Activated B cell treated with CpG ODN at 0.5 μM for 24 hours (primary cell): Measurements from ENCODE around the gene PAAF1. TPM values are rescaled to one million over a fixed set of nuclear protein-coding genes. Genes with fewer than 3 reads are reported as not detected.

Experiments
- ATAC-seq: fragments of 200-7000 bp; cut with Tn5 transposase; one replicate; pipeline ENCODE4 v1.10.0; 2021; ENCODE audit warnings: low read depth, mild to moderate bottlenecking, moderate library complexity
- CTCF ChIA-PET: fragments of 350-600 bp; sonication (Branson Sonifier 250); formaldehyde crosslinking; loops from one replicate; lab custom pipeline; 2021; ENCODE audit warnings: antibody characterized with exemption; lab: Charles Lee
- POLR2A ChIA-PET: fragments of 350-600 bp; sonication (Branson Sonifier 250); formaldehyde crosslinking; loops from one replicate; lab custom pipeline; 2021; ENCODE audit warnings: antibody characterized with exemption; lab: Charles Lee
- DNase-seq: peaks from one replicate; pipeline ENCODE4 v3.0.0; 2022
- H3K27ac Mint-ChIP-seq: one replicate; pipeline ENCODE4 v1.8.0; 2020; ENCODE audit warnings: mixed read lengths
- H3K27me3 Mint-ChIP-seq: one replicate; pipeline ENCODE4 v1.8.0; 2021; ENCODE audit warnings: mixed read lengths
- H3K36me3 Mint-ChIP-seq: one replicate; pipeline ENCODE4 v1.8.0; 2021; ENCODE audit warnings: low read depth, mixed read lengths
- H3K4me1 Mint-ChIP-seq: one replicate; pipeline ENCODE4 v1.8.0; 2021; ENCODE audit warnings: mixed read lengths
- H3K4me3 Mint-ChIP-seq: one replicate; pipeline ENCODE4 v1.8.0; 2020; ENCODE audit warnings: mild to moderate bottlenecking, mixed read lengths
- H3K9me3 Mint-ChIP-seq: one replicate; pipeline ENCODE4 v1.8.0; 2020; ENCODE audit warnings: mixed read lengths
- intact Hi-C: fragments of 100-400 bp; cut with micrococcal nuclease; formaldehyde crosslinking; loops from one replicate; pipeline ENCODE4 v1.15.1; 2024
- total RNA-seq: library from RNA; stranded (reverse); gene quantifications from 2 replicates; pipeline ENCODE4 v1.2.3, GENCODE V29; 2022
- TF ChIP-seq, protein P1 (sequence below): fragments of 200-600 bp; IDR thresholded peaks from one replicate; pipeline ENCODE4 v1.8.0; 2022; ENCODE audit warnings: antibody characterized with exemption, mild to moderate bottlenecking

Gene PAAF1
- total RNA-seq, 1 donor from 2014 or later, result 20.2 TPM

DNA sequence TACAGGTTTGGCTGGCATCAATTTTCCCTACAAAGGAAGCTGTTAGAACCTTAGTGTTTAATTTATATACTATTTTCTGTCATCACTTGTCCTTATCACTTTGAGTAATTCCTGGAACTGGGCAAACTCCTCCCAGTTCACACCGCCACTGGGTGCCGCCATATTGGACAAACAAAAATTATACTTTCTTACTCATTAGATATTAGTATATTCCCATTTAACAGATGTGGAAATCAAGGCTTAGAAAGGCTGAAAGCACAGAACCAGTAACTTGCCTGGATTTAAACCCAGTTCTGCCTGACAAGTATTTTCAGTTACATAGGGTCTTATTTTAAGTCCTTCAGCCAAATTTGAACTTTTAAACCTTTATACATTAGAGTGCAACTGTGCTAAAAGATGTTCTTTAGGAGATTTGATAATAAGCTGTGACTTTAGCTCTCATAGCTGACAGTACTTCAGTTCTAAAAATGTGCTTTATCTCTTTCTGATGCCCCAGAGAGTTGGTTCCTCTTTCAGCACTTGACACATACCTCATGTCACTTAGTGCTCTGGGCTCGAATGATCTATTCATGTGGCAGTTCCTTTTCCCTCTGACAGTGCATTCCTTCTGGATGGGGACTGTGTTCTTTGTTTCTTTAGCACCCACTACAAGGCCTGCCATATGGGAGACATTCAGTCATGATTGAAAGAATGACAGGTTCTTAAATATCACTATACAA lies 25.6 kb upstream of the PAAF1 start:
- ChIA-PET POLR2A (no interaction called here), CTCF (no interaction called here)
- no peaks in the 10 kb centered on the region for H3K4me1 Mint-ChIP-seq
- H3K27me3 Mint-ChIP-seq, result no peaks in the 10 kb centered on the region
- peaks cover 50% of the 10 kb centered on the region for H3K36me3 Mint-ChIP-seq
- TF ChIP-seq, protein P1, sequence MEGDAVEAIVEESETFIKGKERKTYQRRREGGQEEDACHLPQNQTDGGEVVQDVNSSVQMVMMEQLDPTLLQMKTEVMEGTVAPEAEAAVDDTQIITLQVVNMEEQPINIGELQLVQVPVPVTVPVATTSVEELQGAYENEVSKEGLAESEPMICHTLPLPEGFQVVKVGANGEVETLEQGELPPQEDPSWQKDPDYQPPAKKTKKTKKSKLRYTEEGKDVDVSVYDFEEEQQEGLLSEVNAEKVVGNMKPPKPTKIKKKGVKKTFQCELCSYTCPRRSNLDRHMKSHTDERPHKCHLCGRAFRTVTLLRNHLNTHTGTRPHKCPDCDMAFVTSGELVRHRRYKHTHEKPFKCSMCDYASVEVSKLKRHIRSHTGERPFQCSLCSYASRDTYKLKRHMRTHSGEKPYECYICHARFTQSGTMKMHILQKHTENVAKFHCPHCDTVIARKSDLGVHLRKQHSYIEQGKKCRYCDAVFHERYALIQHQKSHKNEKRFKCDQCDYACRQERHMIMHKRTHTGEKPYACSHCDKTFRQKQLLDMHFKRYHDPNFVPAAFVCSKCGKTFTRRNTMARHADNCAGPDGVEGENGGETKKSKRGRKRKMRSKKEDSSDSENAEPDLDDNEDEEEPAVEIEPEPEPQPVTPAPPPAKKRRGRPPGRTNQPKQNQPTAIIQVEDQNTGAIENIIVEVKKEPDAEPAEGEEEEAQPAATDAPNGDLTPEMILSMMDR, result no peak
- DNase-seq (no peak), ATAC-seq (no peak)
- no peaks in the 10 kb centered on the region for H3K9me3 Mint-ChIP-seq
- intact Hi-C loops, result no loop called here
- no peak overlapping the region for H3K27ac Mint-ChIP-seq
- no peak overlapping the region for H3K4me3 Mint-ChIP-seq

DNA sequence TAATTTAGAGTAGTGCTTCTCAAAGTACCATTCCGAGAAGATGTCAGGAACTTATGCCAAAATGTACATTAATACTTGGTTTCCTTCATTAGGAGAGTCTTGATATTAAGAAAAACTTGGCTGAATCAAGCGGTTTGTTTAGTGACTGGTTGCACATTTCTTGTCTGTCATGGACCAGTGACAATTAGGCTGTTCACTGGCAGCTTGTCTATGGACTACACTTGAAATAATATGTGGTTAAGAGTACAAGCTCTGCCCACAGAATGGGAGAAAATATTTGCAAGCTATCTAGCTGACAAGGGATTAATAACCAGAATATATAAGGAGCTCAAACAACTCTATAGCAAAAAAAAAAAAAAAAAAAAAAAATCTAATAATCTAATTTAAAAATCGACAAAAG lies 24.8 kb upstream of the PAAF1 start:
- no peaks in the 10 kb centered on the region for H3K4me1 Mint-ChIP-seq
- no peak for ATAC-seq
- ChIA-PET POLR2A (no interaction called here), CTCF (no interaction called here)
- H3K27ac Mint-ChIP-seq, result no peak overlapping the region
- H3K36me3 Mint-ChIP-seq, result peaks cover 45% of the 10 kb centered on the region
- intact Hi-C loops, result no loop called here
- H3K4me3 Mint-ChIP-seq, result no peak overlapping the region
- H3K27me3 Mint-ChIP-seq, result no peaks in the 10 kb centered on the region
- TF ChIP-seq, protein P1, result no peak
- no peak for DNase-seq
- no peaks in the 10 kb centered on the region for H3K9me3 Mint-ChIP-seq

DNA sequence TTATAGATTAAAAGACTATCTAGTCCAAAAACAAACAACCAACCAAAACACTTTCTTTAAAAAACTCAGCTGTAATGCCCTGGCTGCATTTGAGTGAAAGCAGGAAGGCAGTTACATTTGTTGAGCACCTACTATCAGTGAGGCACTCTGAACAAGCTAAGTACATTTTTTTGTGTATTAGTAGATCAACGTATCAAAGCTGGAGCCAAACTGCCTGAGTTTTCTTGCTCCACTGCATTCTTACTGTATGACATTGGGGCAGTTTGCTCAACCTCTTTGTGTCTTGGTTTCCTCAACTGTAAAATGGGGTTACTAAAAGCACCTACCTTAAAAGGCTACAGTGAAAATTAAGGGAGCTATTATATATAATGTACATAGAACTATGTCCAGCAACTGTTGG lies 22.1 kb upstream of the PAAF1 start:
- no peak overlapping the region for H3K27ac Mint-ChIP-seq
- H3K36me3 Mint-ChIP-seq, result peaks cover 38% of the 10 kb centered on the region
- DNase-seq, result no peak
- ATAC-seq, result no peak
- no peaks in the 10 kb centered on the region for H3K9me3 Mint-ChIP-seq
- H3K27me3 Mint-ChIP-seq, result no peaks in the 10 kb centered on the region
- CTCF ChIA-PET, result no interaction called here
- no peaks in the 10 kb centered on the region for H3K4me1 Mint-ChIP-seq
- intact Hi-C loops, result no loop called here
- TF ChIP-seq, protein P1, result no peak
- H3K4me3 Mint-ChIP-seq, result no peak overlapping the region
- POLR2A ChIA-PET, result no interaction called here

DNA sequence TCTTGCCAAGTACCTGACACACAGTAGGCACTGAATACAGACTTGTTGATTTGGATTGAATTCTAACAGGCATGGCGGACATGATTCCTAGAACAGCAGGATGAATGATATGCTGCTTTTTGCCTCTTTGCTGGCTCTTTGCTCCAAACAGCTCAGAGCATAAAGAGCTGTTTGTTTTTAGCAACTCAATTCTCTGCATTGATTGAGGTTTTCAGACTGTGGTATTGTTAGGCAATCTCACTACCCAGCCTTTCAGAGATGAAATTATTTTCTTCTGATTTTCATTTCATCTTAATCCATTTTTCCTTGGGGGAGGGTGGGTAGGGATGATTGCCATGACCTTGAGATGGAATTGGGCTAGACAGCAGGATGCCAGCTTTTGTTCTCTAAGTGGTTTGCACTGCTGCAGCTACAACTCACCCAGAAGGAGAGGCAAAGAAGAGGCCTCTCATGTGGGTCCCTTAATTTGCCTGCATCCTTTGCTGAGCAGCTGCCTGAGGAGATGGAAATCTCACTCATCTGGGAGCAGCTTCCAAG lies 20.7 kb upstream of the PAAF1 start:
- intact Hi-C loops, result no loop called here
- DNase-seq (no peak), ATAC-seq (no peak)
- Mint-ChIP-seq H3K4me1 (no peaks in the 10 kb centered on the region), H3K36me3 (peaks cover 45% of the 10 kb centered on the region), H3K4me3 (no peak overlapping the region), H3K27ac (no peak overlapping the region), H3K27me3 (no peaks in the 10 kb centered on the region), H3K9me3 (no peaks in the 10 kb centered on the region)
- POLR2A ChIA-PET, result interaction anchor here (0.6 kb wide), 1 partner anchor 37 kb away, joined by 8 read pairs; no protein-coding TSS in a partner anchor
- CTCF ChIA-PET, result no interaction called here
- TF ChIP-seq, protein P1, result no peak

DNA sequence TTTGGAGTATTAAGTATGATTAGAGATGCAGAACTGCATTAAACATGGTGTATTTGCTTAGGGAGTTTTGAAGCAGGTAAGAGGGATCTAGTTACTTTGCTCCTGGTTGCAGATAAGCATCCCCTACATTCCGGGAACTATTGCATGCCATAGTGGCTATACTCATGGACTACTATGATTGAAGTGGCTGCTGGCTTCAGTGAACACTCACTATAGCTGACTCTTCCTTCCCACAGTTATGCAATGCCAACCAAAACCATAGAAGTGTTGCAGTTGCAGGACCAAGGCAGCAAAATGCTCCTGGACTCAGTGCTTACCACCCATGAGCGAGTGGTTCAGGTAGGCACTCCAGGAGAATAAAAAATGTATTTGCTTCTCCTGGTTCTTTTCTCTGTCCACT lies 17.1 kb upstream of the PAAF1 start:
- Mint-ChIP-seq H3K27me3 (no peaks in the 10 kb centered on the region), H3K4me1 (no peaks in the 10 kb centered on the region), H3K27ac (no peak overlapping the region), H3K9me3 (no peaks in the 10 kb centered on the region), H3K4me3 (no peak overlapping the region), H3K36me3 (peaks cover 51% of the 10 kb centered on the region)
- intact Hi-C loops, result no loop called here
- POLR2A ChIA-PET, result no interaction called here
- CTCF ChIA-PET, result interaction anchor here (0.7 kb wide), 1 partner anchor 18 kb away, joined by 5 read pairs; no protein-coding TSS in a partner anchor
- no peak for DNase-seq
- TF ChIP-seq, protein P1, result no peak
- ATAC-seq, result no peak
